GM19395 (cell line): Measurements from ENCODE around the gene IGSF10.
"Not testable (repeated sequence)": the region's sequence is repeated elsewhere in the genome, so short reads cannot be mapped to it uniquely, and the experiment has no call there.

Experiments used
- ATAC-seq: cut with Tn5 transposase; IDR thresholded peaks from one replicate; pipeline ENCODE4 v1.9.1; 2021; ENCODE audit warnings: mild to moderate bottlenecking, moderate library complexity; ENCODE audit not compliant: unreplicated experiment

The IGSF10 gene, protein sequence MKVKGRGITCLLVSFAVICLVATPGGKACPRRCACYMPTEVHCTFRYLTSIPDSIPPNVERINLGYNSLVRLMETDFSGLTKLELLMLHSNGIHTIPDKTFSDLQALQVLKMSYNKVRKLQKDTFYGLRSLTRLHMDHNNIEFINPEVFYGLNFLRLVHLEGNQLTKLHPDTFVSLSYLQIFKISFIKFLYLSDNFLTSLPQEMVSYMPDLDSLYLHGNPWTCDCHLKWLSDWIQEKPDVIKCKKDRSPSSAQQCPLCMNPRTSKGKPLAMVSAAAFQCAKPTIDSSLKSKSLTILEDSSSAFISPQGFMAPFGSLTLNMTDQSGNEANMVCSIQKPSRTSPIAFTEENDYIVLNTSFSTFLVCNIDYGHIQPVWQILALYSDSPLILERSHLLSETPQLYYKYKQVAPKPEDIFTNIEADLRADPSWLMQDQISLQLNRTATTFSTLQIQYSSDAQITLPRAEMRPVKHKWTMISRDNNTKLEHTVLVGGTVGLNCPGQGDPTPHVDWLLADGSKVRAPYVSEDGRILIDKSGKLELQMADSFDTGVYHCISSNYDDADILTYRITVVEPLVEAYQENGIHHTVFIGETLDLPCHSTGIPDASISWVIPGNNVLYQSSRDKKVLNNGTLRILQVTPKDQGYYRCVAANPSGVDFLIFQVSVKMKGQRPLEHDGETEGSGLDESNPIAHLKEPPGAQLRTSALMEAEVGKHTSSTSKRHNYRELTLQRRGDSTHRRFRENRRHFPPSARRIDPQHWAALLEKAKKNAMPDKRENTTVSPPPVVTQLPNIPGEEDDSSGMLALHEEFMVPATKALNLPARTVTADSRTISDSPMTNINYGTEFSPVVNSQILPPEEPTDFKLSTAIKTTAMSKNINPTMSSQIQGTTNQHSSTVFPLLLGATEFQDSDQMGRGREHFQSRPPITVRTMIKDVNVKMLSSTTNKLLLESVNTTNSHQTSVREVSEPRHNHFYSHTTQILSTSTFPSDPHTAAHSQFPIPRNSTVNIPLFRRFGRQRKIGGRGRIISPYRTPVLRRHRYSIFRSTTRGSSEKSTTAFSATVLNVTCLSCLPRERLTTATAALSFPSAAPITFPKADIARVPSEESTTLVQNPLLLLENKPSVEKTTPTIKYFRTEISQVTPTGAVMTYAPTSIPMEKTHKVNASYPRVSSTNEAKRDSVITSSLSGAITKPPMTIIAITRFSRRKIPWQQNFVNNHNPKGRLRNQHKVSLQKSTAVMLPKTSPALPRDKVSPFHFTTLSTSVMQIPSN (N-terminal part only)

DNA sequence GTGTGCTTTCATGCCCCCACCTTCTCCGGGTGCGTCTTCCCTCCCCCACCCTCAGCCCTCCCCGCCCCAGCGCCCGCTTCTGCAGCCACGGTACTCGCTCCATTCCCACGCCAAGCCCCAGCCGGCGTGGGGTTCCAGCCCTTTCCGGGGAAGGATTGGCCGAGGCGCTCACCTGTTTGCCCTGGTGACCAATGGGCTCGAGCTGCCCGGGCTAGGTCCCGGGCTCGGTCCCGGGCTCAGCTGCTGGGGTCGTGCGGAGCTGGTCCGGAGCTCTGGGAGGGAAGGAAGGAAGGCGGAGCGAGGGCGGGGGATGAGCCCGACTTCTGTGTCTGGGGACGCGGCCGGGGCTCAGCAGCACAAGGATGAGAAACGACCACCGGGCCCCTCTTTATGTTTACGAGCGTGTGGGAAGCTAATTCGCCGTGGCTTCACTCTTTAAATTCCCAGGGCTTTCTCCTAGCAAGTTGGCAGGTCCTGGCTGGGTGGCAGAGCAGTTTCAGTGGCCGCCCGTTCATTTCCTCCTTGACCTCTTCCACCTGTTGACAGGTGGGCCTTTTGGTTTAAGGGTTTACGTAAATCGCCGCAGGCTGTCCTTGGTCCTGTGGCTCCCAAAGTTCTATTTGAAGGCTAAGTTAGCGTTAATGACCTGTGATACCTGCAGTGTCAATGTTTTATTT lies at the start of gene IGSF10:
IGSF10 (minus strand) TSS at position 288 of the 677 bp plus-strand sequence. CDS start 2,352 bp downstream, outside the sequence.
- no peak for ATAC-seq

DNA sequence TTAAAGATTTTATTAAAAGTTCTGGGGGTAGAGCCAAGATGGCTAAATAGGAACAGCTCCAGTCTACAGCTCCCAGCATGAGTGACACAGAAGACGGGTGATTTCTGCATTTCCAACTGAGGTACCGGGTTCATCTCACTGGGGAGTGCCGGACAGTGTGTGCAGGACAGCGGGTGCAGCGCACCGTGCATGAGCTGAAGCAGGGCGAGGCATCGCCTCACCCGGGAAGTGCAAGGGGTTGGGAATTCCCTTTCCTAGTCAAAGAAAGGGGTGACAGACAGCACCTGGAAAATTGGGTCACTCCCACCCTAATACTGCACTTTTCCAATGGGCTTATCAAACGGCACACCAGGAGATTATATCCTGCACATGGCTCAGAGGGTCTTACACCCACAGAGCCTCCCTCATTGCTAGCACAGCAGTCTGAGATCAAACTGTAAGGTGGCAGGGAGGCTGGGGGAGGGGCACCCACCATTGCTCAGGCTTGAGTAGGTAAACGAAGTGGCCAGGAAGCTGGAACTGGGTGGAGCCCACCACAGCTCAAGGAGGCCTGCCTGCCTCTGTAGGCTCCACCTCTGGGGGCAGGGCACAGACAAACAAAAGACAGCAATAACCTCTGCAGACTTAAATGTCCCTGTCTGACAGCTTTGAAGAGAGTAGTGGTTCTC lies 48.7 kb upstream of the IGSF10 start:
- ATAC-seq = not testable (repeated sequence)

DNA sequence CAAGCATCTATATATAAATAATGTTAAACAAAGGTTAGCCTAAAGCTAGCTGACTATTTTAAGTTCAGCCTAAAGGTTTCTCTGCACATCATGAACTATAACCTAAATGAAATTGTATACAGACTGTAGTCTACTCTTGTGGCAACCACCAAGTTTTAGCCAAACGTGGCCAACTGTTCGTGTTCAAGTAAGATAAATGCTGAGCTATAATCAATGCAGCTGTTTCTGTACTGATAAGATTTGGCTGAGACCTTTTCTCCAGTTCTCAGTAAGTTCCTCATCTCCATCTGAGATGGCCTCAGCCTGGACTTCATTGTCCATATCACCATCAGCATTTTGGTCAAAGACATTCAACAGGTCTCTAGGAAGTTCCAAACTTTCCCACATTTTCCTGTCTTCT lies 43.7 kb upstream of the IGSF10 start:
- no peak for ATAC-seq

- ATAC-seq = no peak
Measured at GRCh38 chr3:151503074-151503473, 42.2 kb upstream of the IGSF10 start.

DNA sequence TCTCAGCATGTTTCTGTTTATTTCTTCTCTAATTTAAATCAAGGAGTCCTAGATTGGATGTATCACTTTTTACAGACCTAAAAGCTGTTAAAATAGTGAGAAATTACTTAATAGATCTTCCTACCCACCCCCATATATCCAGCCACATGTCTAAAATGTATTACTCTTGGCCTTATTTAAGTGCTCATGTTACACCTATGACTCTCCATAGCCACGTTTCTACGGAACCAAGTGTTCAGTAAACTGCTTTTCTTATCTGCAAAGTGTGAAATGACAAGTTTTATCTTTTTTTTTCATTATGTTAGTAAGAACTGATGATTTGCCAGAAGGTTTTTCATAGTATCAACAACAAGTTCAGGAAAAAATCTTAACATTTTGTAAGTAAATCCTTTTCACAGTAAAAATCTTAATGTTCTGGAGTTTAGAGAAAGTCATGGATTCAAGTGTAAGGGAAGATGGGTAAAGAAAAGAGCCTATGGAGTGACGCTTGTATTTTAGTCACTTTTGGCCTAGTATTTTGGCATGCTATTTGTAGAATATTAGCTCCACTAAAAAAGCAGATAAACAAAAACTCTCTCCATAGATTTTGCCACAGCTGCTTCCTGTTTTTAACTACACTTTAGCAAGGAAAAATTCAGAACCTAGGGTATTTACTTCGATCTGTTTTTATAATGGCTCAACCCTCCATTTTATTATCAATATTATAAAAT lies 41.2 kb upstream of the IGSF10 start:
- no peak for ATAC-seq

GRCh38 chr3:151501171-151501922 lies 40.5 kb upstream of the IGSF10 start:
- no peak for ATAC-seq

GRCh38 chr3:151499168-151499567 lies 38.3 kb upstream of the IGSF10 start:
- ATAC-seq = no peak

GRCh38 chr3:151491525-151491924 lies 30.7 kb upstream of the IGSF10 start:
- no peak for ATAC-seq

DNA sequence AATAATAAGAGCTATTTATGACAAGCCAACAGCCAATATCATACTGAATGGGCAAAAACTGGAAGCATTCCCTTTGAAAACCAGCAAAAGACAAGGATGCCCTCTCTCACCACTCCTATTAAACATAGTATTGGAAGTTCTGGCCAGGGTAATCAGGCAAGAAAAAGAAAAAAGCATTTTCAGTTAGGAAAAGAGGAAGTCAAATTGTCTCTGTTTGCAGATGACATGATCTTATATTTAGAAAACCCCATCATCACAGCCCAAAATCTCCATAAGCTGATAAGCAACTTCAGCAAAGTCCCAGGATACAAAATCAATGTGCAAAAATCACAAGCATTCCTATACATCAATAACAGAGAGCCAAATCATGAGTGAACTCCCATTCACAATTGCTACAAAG lies 27.0 kb upstream of the IGSF10 start:
- ATAC-seq = not testable (repeated sequence)

DNA sequence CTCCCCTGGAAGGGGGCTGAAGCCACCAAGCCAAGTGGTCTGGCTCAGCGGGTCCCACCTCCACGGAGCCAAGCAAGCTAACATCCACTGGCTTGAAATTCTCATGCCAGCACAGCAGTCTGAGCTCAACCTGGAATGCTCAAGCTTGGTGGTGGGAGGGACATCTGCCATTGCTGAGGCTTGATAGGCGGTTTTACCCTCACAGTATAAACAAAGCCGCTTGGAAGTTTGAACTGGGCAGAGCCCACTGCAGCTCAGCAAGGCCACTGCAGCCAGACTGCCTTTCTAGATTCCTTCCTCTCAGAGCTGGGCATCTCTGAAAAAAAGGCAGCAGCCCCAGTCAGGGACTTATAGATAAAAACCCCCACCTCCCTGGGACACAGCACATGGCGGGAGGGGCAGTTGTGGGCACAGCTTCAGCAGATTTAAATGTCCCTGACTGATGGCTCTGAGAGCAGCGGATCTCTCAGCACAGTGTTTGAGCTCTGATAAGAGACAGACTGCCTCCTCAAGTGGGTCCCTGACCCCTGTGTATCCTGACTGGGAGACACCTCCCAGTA lies 23.2 kb upstream of the IGSF10 start:
- no peak for ATAC-seq

DNA sequence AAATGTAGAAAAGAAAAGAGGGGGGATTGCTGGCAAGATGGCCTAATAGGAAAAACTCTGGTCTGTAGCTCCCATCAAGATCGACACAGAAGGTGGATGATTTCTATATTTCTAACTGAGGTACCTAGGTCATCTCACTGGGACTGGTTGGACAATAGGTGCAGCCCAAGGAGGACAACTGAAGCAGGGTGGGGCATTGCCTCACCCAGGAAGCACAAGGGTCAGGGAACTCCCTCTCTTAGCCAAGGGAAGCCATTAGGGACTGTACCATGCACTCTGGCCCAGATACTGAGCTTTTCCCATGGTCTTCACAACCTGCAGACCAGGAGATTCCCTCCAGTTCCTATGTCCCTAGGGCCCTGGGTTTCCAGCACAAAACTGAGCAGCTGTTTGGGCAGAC lies 22.6 kb upstream of the IGSF10 start:
- ATAC-seq = no peak

DNA sequence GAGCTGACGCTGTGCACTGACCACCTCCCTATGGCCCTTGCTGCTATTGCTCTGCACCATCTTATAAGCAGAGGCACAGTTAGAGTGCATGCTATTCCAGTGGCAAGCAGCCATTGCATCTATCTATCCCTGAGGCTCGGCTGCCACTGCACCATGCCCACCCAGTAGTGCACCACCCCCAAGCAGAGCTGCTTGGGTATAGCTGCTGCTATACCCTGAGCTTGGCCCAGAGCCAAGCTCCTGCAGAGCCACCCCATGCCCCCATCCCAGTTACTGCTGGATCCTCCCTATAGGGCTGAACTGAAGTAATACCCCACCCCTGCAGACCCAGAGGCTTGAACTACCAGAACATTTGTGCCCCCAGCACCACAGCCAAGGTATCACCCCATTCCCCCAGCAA lies 19.6 kb upstream of the IGSF10 start:
- ATAC-seq = no peak

DNA sequence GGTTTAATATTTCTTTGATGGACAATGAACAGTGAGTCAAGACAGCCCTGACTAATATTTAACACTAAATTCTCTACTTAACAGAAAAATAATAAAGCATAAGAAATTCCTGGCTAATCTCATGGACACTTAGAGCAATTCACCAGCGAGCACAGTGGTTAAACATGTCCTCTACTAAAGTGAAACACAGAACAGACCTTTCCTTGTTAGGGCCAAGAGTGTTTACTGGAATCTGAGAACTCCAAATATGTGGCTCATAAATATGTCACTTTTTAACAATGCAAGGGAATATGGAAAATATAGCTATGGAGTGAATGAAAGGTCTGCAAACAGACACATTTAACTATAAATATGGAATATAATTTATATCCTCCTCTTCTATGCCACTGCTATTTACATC lies 18.6 kb upstream of the IGSF10 start:
- ATAC-seq = no peak

DNA sequence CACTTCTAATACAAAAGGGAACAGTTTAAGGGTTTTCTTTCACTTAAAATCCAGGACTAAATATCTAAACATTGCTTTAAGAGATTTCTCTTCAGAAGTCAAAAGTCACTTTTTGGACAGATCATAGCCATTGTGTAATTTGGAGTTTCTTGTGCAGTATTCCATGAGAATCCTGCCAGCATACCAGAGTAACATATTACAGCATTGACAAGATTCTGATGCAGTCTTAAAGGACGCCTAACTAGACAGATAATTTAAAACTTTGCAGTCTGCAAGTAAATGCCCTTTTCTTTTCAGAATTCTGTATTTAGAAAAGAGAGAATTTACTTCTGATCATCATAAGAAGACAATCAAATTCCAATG lies 17.5 kb upstream of the IGSF10 start:
- ATAC-seq = no peak

DNA sequence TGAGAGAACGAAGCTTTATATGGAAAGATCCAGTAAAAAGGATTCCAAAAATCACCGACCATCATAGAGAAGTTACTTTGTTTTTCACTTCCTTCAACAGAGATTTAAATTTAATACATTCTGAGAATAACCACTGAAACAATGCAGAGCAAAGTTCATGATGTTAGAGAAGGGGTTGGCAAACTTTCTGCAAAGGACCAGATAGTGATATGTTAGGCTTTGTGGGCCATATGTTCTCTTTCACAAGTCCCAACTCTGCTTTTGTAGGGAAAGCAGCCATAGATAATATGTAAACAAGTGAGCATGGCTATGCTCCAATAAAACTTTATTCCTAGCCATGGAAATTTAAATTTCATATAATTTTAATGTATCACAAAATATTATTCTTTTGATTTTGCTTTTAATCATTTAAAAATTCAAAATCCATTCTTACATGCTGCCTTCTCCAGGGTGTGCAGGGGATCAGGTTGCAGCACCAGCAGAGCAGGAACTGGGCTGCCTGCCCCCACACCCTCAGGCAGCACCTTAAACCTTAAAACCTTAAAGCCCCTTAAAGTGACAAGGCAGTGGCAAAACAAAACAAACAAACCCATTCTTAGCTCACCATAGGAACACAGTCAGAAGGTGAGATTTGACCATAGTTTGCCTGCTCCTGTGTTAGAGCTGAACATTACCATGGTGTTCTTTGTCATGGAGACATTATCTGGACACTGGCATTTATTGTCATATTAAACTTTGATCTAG lies 16.9 kb upstream of the IGSF10 start:
- no peak for ATAC-seq

- no peak for ATAC-seq
Measured at GRCh38 chr3:151476344-151477018, 15.6 kb upstream of the IGSF10 start.

DNA sequence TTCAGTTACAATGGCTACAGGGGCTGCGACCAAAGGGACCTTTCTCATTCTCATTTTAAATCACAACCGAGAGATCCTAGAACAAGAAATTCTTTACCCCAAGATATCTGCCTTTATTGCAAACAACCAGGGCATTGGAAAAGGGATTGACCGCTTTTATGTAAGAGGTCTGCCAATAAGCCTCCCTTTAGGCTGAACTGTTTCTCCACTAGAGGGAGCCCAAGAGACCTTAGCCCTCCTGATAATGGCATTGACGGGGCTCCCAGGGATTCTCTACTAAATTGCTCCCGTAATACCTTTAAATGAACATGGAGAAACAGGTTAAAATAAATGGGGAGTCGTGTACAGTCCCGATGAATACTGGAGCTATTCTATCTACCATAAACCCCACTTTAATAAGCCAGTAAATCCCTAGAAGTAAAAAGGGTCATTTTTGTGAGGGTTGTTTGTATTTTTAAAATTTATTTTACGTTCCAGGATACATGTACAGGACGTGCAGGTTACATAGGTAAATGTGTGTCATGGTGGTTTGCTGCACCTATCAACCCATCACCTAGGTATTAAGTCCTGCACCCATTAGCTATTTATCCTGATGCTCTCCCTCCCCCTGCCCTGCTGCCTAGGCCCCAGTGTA lies 7.5 kb upstream of the IGSF10 start:
- peak; percentile 75 for ATAC-seq
